Activated naive CD4-positive, alpha-beta T cell treated with anti-CD3 and anti-CD28 coated beads, Interleukin-2, amount 50 U/mL, for 16 hours (primary cell): Measurements from ENCODE around the gene POTEM.
"Not testable (repeated sequence)": the region's sequence is repeated elsewhere in the genome, so short reads cannot be mapped to it uniquely, and the experiment has no call there.

Source experiments
- DNase-seq: peaks from one replicate; pipeline ENCODE4 v3.0.0-alpha.2; 2020

Gene POTEM

DNA sequence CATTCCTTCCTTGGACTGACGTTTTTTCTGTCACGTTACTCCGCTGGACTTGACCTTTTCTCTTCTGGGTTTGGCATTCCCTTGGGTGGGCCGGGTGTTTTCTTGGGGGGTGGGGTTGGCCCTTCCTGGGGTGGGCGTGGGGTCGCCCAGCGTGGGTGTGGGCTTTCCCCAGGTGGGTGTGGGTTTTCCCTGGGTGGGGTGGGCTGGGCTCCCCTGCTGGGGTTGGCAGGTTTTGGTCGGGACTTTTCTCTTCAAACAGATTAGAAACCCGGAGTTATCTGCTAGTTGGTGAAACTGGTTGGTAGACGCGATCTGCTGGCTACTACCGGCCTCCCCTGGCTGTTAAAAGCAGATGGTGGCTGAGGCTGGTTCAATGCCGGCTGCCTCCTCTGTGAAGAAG is at the start of gene POTEM:
TSS of gene POTEM (plus strand) at position 301 of the 400 bp plus-strand sequence. CDS start at position 353, 52 bp downstream.
- not testable (repeated sequence) for DNase-seq

DNA sequence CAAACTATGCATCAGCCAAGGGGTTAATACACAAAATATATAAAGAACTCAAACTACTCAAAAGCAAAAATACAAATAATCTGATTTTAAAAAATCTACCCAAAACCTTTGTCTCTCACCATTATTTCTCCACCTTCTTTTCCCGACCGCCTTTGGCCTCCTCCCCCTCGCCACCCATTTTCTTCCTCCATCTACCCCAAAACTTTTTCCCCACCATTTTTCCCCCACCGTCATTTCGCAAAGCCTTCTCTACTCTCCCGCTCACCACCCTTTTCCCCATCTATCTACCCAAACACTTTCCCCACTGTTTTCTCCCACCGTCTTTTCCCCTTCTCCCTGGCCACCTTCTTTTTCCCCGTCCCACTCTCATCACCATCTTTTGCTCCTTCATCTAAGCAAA is 48.9 kb upstream of the POTEM start:
- not testable (repeated sequence) for DNase-seq

DNA sequence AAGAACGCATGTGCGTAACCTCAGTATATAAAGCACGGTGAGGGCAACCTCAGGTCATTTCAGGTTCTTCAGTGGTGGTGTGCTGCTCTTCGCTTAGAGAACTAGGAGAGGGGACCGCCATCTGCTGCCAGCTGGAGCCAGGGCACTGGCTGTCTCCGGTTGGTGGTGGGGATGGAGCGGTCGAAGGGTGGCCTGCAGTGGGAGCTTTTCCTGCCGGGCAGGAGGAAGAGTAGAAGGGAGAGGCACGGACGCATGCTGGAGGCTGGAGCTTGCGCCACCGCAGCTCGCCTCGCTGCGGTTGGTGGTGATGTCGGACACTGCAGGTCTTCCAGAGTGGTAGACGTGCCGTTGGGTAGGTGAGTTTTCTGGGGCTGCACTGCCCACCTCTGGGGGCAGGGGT is 47.2 kb upstream of the POTEM start:
- not testable (repeated sequence) for DNase-seq

DNA sequence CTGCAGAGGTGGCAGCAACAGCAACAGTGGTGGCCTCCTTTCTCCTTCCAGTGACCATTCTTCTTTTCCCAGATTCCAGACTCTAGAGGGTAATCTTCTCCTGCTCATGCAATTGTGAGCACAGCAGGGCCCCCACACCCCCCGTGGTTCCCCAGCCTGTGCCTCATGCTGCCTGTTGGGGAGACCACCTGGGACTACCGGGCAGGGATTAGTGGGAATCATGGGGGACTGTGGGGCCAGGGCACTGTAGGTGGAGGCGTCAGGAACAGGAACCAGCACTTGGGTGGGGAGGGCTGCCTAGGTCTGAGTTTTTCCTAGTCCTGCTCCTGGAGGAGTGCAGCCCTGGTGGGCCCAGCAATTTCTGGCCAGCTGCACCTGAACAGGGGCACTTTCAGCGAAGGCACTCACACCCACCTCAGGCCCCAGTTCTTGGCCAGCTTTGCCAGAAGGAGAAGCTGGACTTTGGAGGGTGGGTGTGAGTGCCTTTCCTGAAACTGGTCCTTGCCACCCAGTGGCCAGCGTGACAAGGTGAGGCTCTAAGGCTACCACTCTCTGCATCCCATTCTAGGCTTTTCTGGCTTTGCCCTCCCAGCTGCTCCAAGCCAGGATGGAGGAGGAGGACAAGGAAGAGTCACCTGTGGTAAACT is 46.1 kb upstream of the POTEM start:
- not testable (repeated sequence) for DNase-seq

DNA sequence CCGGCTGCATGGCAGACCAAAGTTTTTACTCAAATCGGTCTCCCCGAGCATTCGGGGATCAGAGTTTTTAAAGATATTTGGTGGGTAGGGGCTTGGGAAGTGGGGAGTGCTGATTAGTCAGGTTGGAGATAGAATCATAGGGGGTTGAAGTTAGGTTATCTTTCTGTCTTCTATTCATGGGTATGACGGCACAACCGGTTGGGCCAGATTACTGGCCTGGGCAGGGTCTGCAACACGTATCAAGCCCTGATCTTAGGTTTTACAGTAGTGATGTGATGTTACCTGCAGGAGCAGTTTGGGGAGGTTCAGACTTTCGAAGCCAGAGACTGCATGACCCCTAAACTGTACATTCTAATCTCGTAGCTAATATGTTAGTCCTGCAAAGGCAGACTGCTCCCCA is 30.4 kb upstream of the POTEM start:
- not testable (repeated sequence) for DNase-seq

DNA sequence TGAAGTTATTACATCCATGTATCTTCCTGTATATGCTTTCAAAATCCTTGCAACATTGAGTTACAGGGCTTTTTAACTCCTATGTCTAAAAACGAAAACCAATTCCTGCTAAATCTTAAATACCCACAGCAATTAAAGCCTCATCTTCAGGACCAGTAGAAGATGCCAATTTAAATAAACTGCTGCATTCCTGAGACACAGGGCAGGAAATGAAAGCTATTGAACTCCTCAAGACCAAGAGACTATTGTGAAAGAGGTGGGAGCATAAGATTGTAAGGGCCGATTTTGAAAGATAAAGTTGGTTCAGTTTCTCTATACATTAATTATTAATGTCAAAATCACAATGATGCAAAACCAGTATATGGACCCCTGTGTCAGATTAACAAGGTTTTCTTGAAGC is 28.5 kb upstream of the POTEM start:
- not testable (repeated sequence) for DNase-seq

DNA sequence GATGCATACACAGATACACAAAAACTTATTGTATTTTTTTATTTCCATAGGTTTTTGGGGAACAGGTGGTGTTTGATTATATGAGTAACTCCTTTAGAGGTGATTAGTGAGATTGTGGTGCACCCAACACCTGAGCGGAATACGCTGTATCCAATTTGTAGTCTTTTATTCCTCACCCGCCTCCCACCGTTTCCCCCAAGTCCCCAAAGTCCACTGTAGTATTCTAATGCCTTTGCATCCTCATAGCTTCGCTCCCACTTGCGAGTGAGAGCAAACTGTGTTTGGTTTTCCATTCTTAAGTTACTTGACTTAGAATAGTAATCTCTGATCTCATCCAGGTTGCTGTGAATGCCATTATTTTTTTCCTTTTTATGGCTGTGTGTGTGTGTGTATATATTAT is 17.3 kb upstream of the POTEM start:
- DNase-seq: not testable (repeated sequence)

DNA sequence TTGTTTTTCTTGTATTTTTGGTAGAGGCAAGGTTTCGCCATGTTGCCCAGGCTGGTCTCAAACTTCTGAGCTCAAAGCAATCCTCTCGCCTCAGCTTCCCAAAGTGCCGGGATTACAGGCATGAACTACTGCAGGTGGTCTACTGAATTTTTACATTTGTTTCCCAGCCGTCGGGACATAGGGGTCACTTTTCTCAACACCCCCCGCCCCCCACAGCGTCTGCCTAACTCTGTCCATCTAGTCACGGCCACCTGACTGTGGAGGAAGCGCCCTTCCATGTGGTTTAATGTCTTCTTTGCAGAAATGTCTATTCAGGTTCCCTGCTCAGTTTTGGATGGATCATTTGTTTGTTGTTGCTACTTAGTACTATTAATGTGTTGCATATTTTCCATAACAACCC is 14.1 kb upstream of the POTEM start:
- DNase-seq: not testable (repeated sequence)

DNA sequence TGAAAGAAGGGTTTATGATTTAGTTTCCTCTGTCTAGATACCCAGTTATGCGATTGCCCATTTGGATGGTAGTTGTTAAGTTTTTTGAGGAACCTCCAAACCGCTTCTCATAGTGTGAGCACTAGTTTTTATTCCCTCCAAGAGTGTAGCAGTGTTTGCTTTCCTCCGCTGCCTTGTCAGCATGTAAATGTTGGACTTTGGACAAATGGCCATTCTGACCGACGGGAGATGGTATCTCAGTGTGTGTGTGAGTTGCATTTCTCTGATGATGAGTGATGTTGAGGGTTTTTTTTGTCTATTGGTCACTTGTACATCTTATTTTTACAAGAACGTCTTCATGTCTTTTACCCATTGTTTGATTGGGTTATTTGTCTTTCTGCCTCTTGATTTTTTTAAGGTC is 11.4 kb upstream of the POTEM start:
- DNase-seq: not testable (repeated sequence)

DNA sequence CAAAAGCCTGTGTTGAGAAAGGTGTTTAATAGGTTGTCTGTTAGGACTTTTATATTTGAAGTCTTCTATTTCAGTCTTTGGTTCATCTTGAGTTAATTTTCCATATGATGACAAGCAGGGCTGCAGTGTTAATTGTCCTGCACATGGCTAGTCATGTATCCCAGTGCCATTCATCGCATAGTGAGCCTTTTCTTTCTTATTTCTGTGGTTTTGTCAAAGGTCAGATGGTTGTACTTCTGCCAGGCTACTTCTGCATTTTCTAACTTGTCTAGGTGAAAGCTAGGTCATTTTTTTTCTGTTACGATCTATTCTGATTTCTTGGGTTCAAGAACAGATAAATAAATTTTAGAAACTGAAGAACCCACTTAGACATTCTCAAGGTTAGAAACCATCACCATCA is 5.7 kb upstream of the POTEM start:
- DNase-seq: not testable (repeated sequence)

DNA sequence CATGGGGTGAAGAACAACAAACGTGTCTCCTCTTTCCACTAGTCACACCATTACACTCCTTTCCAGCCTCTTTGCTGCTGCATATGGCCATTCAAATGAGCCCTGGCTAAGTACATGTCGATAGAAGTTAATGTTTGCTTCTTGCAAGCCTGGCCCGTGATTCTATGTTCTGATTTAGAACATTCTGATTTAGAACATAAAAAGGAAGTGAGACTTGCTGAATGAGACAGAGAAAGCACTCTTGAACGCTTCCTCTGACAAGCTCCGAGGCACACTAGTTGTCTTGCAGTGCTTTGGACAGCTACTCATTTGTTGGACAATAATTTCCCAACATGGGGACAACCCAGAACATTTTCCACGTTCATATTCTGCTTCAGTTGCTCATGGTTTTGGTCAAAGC is 5.1 kb upstream of the POTEM start:
- not testable (repeated sequence) for DNase-seq

DNA sequence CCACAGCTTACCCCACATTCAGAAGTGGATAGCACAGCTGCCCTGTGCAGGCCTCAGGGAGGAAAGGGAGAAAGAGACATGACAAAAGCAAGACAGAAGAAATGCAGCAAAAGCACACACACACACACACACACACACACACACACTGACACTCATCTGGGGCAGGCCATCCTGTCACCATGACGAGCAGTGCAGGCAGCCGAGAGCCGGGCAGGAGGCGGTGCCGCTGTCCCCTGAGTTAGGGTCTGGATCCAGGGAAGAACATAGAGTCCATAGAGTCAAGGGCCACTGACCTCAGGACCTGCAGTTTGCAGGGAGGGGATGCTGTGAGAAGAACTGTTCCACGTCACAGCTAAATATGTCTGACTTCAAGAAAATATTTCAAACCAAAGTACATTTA is 4.0 kb upstream of the POTEM start:
- DNase-seq: not testable (repeated sequence)

DNA sequence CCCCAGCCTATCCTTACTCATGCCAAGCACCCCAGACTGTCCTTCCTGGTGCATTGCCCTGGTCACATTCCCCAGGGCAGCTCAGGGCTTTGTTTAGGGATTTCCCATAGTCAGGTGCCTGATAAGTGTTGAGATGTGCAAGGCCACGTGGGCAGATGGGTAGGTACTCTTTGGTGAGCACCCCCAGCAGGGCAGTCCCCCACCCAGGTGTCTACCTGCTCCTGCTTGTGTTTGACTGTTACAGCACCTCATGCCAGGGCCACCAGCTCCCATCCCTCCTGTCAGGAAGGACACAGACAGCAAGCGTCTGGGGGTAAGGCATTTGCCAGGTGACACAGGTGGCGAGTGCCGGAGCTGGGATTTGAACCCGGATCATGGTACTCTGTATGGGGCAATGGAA is 2.4 kb upstream of the POTEM start:
- DNase-seq: not testable (repeated sequence)

DNA sequence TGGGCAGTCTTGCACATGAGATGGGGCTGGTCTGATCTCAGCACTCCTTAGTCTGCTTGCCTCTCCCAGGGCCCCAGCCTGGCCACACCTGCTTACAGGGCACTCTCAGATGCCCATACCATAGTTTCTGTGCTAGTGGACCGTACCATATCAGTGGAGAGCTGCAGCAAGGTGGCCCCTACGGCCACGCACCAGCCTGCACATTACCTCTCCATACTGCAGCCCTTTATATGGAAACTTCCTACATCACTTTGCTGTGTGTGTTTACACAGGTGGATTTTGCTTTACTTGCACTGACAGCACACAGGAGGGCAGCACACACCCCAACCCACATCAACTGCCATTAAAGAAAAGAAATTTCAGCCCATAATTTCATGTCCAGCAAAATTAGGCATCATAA is 35.3 kb downstream of the POTEM start:
- DNase-seq: not testable (repeated sequence)

DNA sequence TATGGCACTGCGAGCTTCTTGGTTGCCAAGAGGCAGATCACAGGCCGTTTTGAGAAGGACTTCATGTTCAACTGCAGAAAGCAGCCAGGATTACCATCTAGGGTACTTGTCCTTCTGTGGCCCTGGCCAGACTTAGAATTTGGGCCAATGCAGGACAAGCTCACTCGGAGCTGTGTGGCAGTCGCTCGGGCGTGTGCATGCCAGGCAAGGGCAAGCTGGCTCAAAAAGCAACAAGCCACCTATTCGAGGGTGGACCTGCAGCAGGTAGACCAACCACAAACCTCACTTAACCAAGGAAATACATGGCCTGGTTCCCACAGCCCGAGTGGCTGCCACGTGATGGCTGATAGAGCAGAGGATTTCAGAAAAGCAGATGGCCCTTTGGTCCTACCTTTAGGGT is 39.3 kb downstream of the POTEM start:
- DNase-seq: not testable (repeated sequence)

DNA sequence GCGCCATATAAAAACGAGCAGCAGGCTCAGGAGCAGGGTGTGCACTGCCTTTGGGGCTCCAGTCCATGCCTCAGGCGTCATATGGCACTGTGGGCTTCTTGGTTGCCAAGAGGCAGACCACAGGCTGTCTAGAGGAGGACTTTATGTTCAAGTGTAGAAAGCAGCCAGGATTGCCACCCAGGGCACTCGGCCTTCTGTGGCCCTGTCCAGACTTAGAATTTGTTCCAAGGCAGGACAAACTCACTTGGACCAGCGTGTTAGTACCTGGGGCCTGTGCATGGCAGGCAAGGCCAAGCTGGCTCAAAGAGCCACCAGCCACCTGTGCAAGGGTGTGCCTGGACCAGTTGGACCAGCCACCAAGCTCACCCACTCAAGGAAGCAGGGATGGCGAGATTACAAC is 40.4 kb downstream of the POTEM start:
- DNase-seq: not testable (repeated sequence)

DNA sequence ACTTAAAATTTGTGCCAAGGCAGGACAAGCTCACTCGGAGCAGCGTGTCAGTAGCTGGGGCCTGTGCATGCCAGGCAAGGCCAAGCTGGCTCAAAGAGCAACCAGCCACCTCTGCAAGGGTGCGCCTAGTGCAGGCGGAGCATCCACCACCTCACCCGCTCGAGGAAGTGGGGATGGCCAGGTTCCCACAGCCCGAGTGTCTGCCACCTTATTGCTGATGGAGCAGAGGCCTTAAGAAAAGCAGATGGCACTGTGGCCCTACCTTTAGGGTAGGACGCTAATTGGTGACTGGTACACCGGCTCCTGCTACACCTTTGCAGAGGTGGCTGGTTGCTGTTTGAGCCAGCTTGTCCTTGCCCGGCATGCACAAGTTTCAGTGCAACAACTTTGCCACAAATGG is 43.8 kb downstream of the POTEM start:
- DNase-seq: not testable (repeated sequence)

DNA sequence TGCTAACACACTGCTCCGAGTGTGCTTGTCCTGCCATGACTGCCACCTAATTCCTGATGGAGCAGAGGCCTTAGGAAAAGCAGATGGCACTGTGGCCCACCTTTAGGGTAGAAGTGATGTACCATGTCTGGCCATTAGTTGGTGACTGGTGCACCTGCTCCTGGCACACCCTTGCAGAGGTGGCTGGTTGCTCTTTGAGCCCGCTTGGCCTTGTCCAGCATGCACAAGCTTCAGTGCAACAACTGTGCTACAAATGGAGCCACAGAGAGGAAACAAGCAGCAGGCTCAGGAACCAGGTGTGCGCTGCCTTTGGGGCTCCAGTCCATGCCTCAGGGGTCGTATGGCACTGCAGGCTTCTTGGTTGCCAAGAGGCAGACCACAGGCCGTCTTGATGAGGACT is 44.5 kb downstream of the POTEM start:
- DNase-seq: not testable (repeated sequence)

DNA sequence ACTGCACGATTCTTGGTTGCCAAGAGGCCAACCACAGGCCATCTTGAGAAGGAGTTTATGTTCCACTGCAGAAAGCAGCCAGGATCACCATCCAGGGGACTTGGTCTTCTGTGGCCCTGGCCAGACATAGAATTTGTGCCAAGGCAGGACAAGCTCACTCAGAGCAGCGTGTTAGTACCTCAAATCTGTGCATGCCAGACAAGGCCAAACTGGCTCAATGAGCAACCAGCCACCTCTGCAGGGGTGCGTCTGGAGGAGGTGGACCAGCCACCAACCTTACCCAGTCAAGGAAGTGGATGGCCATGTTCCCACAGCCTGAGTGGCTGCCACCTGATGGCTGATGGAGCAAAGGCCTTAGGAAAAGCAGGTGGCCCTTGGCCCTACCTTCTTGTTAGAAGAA is 48.0 kb downstream of the POTEM start:
- not testable (repeated sequence) for DNase-seq

DNA sequence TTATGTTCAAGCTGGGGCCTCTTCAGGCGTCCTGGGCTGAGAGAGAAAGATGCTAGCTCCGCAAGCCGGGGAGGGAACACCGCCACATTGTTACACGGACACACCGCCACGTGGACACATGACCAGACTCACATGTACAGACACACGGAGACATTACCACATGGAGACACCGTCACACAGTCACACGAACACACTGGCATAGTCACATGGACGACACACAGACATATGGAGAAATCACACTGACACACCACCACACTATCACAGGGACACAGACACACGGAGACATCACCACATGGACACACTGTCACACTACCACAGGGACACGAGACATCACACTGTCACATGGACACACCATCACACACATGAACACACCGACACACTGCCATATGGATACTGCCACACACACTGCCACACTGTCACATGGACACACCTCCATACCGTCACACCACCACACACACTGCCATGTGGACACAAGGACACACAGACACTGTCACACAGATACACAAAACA is 57.9 kb downstream of the POTEM start:
- DNase-seq: not testable (repeated sequence)

DNA sequence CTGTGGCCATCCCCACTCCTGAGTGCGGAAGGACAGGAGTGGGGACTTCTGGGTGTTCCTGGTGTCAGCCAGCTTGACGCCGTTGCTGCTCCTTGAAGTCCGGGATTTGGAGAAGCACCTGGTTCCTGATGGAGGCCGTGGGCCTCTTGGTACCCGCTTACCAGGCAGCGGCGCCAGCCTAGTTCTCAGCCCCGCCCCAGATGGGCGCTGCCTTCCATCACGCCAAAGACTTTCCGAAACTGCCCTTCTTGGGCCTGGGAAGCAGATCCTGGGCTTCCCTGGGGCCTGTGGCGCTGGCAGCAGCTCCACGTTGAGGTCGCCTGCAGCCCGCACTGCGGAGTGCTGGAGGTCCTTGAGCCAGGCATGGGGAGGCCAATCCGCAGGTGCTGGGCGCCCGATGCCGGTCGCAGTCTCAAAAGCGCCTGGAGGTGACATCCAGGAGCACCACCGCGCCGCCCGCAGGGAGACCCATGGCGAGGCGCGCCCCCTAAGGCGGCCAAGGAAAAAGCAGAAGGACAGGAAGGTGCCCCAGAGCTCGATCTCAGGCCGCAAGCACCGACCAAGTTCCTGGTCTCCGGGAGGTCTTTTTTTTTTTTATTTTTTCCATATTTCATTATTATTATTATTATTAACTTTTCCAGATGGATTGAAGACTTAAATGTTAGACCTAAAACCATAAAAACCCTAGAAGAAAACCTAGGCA is 59.6 kb downstream of the POTEM start:
- not testable (repeated sequence) for DNase-seq

DNA sequence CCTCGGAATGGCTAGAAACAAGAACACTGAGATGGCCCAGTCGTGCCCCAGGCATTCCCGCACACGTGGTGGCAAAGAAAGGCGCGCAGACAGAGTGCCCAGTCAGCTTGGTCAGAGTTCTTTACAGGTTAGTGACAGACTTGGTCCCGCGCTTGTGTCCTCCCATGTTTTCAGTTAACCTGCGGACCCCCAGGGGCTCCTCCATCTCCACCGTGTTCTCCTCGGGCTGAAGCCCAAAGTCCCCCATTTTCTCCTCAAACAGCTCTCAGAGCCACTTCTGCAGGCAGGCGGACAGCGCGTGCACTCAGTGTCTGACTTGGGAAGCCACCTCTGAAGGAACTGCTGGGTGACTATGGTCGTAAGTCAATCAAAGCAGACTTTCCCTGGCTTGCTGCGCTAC is 60.7 kb downstream of the POTEM start:
- DNase-seq: not testable (repeated sequence)

DNA sequence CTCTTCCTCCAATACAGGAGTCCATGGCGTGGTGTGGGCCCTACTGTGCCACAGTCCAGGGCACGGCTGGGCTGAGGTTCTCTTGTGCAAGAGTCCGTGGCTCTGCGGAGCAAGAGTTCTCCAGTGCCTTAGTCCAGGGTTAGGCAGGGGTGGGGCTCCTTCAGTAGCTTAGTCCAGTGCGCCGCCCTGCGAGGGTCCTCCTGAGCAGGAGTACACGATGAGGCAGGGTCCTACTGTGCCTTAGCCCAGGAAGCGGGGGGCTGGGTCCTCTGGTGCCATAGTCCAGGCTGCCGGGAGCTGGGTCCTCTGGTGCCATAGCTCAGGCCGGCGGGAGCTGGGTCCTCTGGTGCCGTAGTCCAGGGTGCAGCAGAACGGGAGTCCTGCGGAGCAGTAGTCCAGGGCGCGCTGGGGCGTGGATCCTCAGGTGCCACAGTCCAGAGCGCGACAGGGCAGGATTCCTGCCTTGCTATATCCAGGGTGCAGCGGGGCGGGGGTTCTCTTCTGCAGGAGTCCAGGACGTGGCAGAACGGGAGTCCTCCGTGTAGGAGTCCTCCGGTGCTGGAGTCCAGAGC is 69.7 kb downstream of the POTEM start:
- not testable (repeated sequence) for DNase-seq
